HepG2 (cell line): ENCODE results near the gene UGGT1. TPM values are rescaled to one million over a fixed set of nuclear protein-coding genes. Genes with fewer than 3 reads are reported as not detected.

Source experiments
- BCL3 ChIP-seq: sonication (generic); formaldehyde crosslinking; IDR thresholded peaks from 2 replicates; pipeline ENCODE4 v1.5.1; 2020; ENCODE audit warnings: mild to moderate bottlenecking, missing genetic modification reagents, moderate library complexity
- DMAP1 ChIP-seq: IDR thresholded peaks from 2 replicates; pipeline ENCODE4 v1.6.1; 2016
- FOXK1 ChIP-seq: sonication (generic); formaldehyde crosslinking; IDR thresholded peaks from 2 replicates; pipeline ENCODE4 v1.4.0; 2020; ENCODE audit warnings: low read depth, missing genetic modification reagents, borderline replicate concordance
- HMG20A ChIP-seq: IDR thresholded peaks from 2 replicates; pipeline ENCODE4 v1.6.1; 2016; ENCODE audit warnings: borderline replicate concordance
- MBNL3 ChIP-seq: fragments of 250-450 bp; sonication (Bioruptor Pico); conservative IDR thresholded peaks from 2 replicates; pipeline ENCODE4 v1.8.0; 2022; ENCODE audit warnings: mild to moderate bottlenecking, inconsistent platforms
- NFIC ChIP-seq: IDR thresholded peaks from 2 replicates; pipeline ENCODE4 v1.6.1; 2012; ENCODE audit warnings: mild to moderate bottlenecking, low read length, inconsistent platforms
- NR2F6 ChIP-seq, 2 experiments: IDR thresholded peaks; 2 replicates each; pipeline ENCODE4 v1.6.1; 2016; ENCODE audit warnings: antibody characterized with exemption in 1 of 2, mild to moderate bottlenecking in 1 of 2
- SALL1 ChIP-seq: sonication (generic); formaldehyde crosslinking; IDR thresholded peaks from 2 replicates; pipeline ENCODE4 v1.8.0; 2022; ENCODE audit warnings: mild to moderate bottlenecking, missing genetic modification reagents
- SIX1 ChIP-seq: sonication (generic); formaldehyde crosslinking; IDR thresholded peaks from 2 replicates; pipeline ENCODE4 v1.4.0; 2020; ENCODE audit warnings: missing genetic modification reagents, borderline replicate concordance
- SRY ChIP-seq: sonication (generic); formaldehyde crosslinking; IDR thresholded peaks from 2 replicates; pipeline ENCODE4 v1.8.0; 2022; ENCODE audit warnings: mild to moderate bottlenecking, missing genetic modification reagents
- XRCC5 ChIP-seq: fragments of 200-400 bp; formaldehyde crosslinking; optimal IDR thresholded peaks from 2 replicates; pipeline ENCODE3; 2017; ENCODE audit warnings: mild to moderate bottlenecking, low read length
- ZFP82 ChIP-seq: sonication (generic); formaldehyde crosslinking; IDR thresholded peaks from 2 replicates; pipeline ENCODE4 v1.5.1; 2020; ENCODE audit warnings: mild to moderate bottlenecking, missing genetic modification reagents, borderline replicate concordance
- ZHX2 ChIP-seq, 2 experiments: sonication (generic) in 1 of 2; formaldehyde crosslinking in 1 of 2; IDR thresholded peaks; 2 replicates each; pipeline versions ENCODE4 v1.6.1 to v1.9.0; 2014 to 2022; ENCODE audit warnings: antibody characterized with exemption in 1 of 2, borderline replicate concordance in 1 of 2, inconsistent platforms in 1 of 2, low read depth in 1 of 2, missing genetic modification reagents in 1 of 2
- ZNF143 ChIP-seq: sonication (generic); formaldehyde crosslinking; IDR thresholded peaks from 2 replicates; pipeline ENCODE4 v1.4.0; 2020; ENCODE audit warnings: missing genetic modification reagents
- ZNF274 ChIP-seq: sonication (generic); formaldehyde crosslinking; IDR thresholded peaks from 2 replicates; pipeline ENCODE4 v1.5.1; 2020; ENCODE audit warnings: mild to moderate bottlenecking, missing genetic modification reagents
- ZNF280D ChIP-seq: sonication (generic); formaldehyde crosslinking; IDR thresholded peaks from 2 replicates; pipeline ENCODE4 v1.5.1; 2020; ENCODE audit warnings: mild to moderate bottlenecking, missing genetic modification reagents
- ZNF350 ChIP-seq: sonication (generic); formaldehyde crosslinking; IDR thresholded peaks from 2 replicates; pipeline ENCODE4 v1.4.0; 2020; ENCODE audit warnings: mild to moderate bottlenecking, low read depth, missing genetic modification reagents, borderline replicate concordance
- ZNF432 ChIP-seq: sonication (generic); formaldehyde crosslinking; IDR thresholded peaks from 2 replicates; pipeline ENCODE4 v1.5.0; 2020; ENCODE audit warnings: missing genetic modification reagents, mild to moderate bottlenecking, borderline replicate concordance
- ZNF772 ChIP-seq: sonication (generic); formaldehyde crosslinking; IDR thresholded peaks from 2 replicates; pipeline ENCODE4 v1.5.0; 2020; ENCODE audit warnings: mild to moderate bottlenecking, missing genetic modification reagents
- polyA plus RNA-seq, 8 experiments: library from polyadenylated mRNA; depleted of rRNA in 3 of 8; stranded (reverse) in 7 of 8; unstranded in 1 of 8; fragments of >200 nt; fragmentation: Illumina TruSeq in 4 of 8; extraction: Trizol in 4 of 8; gene quantifications; 2 replicates each; pipeline versions ENCODE4 v1.2.1 to v1.2.3, GENCODE V29; 2011 to 2016; ENCODE audit warnings: low read depth in 4 of 8, missing spikeins in 1 of 8, mixed read lengths in 1 of 8; ENCODE audit not compliant: insufficient read depth in 1 of 8
- total RNA-seq, 5 experiments: library from RNA; depleted of rRNA; stranded (reverse); fragments of >200 nt; fragmentation: Illumina TruSeq; extraction: Trizol; gene quantifications; 2 replicates each; pipeline ENCODE4 v1.2.3, GENCODE V29; 2016; ENCODE audit warnings: low read depth in 1 of 5

UGGT1 gene
- total and polyA plus RNA-seq, 2 of the 13 experiments (the other 11 are each of a cell fraction or from before 2014, with no cell fraction given): 35.8 to 83.2 TPM

GRCh38 chr2:128178650-128179460 is 87.9 kb downstream of the UGGT1 start (continued):
- TF ChIP-seq BCL3 (peak; percentile 18; the same call in 1 of the 2 replicates), DMAP1 (peak; percentile 61), ZNF772 (CRISPR knock-in tag) (no peak), FOXK1 (CRISPR knock-in tag) (peak; percentile 94), NFIC (peak; percentile 95), XRCC5 (peak; percentile 49), ZFP82 (CRISPR knock-in tag) (no peak), ZNF350 (CRISPR knock-in tag) (peak; percentile 64; the same call in 1 of the 2 replicates), SIX1 (CRISPR knock-in tag) (peak; percentile 79), SALL1 (CRISPR knock-in tag) (peak; percentile 74), SRY (CRISPR knock-in tag) (no peak; the same call in 1 of the 2 replicates), NR2F6 (IDR thresholded peaks at IDR 0.05) (peak; percentile 95), NR2F6 (CRISPR knock-in tag; IDR thresholded peaks at IDR 0.05) (peak; percentile 91), ZHX2 (IDR thresholded peaks at IDR 0.05; ENCODE audit: low read depth) (peak; percentile 44; the same call in 1 of the 2 replicates), ZHX2 (CRISPR knock-in tag; IDR thresholded peaks at IDR 0.05; ENCODE audit: borderline replicate concordance) (no peak; the same call in 1 of the 2 replicates), MBNL3 (no peak), ZNF432 (CRISPR knock-in tag) (no peak), ZNF280D (CRISPR knock-in tag) (no peak), ZNF274 (CRISPR knock-in tag) (no peak), ZNF143 (CRISPR knock-in tag) (0 out of 2 replicates have a peak, but pooled peaks have one; percentile 20), HMG20A (CRISPR knock-in tag) (peak; percentile 95)
